ENCODE data around the gene CD86. TPM values are rescaled to one million over a fixed set of nuclear protein-coding genes. Genes with fewer than 3 reads are reported as not detected.

The CD86 gene
- total and polyA plus RNA-seq, 9 of the 15 experiments (the other 6 are each of a cell fraction or from before 2014, with no cell fraction given) = 0.16 TPM; not detected in 8

- Histone ChIP-seq H3K9me3 (replicated peaks; ENCODE audit: control insufficient read depth, insufficient read depth, low read depth, low read length) (no peaks in the 10 kb centered on the region), H2AFZ (ENCODE audit: low read depth, low read length) (no peak overlapping the region), H3K4me2 (ENCODE audit: insufficient read depth, low read length) (no peak overlapping the region), H3K9me1 (ENCODE audit: control insufficient read depth, insufficient read depth, low read length) (no peaks in the 10 kb centered on the region), H3K4me3 (no peak overlapping the region), H4K20me1 (replicated peaks; ENCODE audit: control insufficient read depth, insufficient read depth, low read length) (no peaks in the 10 kb centered on the region), H3K79me2 (ENCODE audit: control insufficient read depth, insufficient read depth, low read length) (no peaks in the 10 kb centered on the region), H3K36me3 (ENCODE audit: control insufficient read depth, insufficient read depth, low read length) (no peaks in the 10 kb centered on the region), H3K4me1 (replicated peaks in 1 of 2; ENCODE audit: control insufficient read depth in 2 of 2, insufficient read depth in 2 of 2, low read length in 2 of 2) (no peaks in the 10 kb centered on the region), H3K9ac (ENCODE audit: insufficient read depth in 1 of 2, low read depth in 2 of 2, low read length in 2 of 2) (no peak overlapping the region), H3K27ac (ENCODE audit: extremely low read depth, low read depth, low read length) (no peak overlapping the region), H3K27me3 (ENCODE audit: control insufficient read depth in 2 of 2, insufficient read depth in 2 of 2, low read length in 2 of 2) (no peaks in the 10 kb centered on the region)
- no peak for DNase-seq (ENCODE audit: extremely low read depth in 1 of 4, low spot score in 3 of 4)
- no peak for ATAC-seq
- in situ Hi-C loops (cut with MboI) = no loop called here
- CTCF ChIA-PET (ENCODE audit: low intra/inter-chr PET ratio) = no interaction called here
- TF ChIP-seq, protein P1, sequence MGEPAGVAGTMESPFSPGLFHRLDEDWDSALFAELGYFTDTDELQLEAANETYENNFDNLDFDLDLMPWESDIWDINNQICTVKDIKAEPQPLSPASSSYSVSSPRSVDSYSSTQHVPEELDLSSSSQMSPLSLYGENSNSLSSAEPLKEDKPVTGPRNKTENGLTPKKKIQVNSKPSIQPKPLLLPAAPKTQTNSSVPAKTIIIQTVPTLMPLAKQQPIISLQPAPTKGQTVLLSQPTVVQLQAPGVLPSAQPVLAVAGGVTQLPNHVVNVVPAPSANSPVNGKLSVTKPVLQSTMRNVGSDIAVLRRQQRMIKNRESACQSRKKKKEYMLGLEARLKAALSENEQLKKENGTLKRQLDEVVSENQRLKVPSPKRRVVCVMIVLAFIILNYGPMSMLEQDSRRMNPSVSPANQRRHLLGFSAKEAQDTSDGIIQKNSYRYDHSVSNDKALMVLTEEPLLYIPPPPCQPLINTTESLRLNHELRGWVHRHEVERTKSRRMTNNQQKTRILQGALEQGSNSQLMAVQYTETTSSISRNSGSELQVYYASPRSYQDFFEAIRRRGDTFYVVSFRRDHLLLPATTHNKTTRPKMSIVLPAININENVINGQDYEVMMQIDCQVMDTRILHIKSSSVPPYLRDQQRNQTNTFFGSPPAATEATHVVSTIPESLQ (CRISPR knock-in tag; IDR thresholded peaks at IDR 0.05) = no peak
- TF ChIP-seq, protein P2, sequence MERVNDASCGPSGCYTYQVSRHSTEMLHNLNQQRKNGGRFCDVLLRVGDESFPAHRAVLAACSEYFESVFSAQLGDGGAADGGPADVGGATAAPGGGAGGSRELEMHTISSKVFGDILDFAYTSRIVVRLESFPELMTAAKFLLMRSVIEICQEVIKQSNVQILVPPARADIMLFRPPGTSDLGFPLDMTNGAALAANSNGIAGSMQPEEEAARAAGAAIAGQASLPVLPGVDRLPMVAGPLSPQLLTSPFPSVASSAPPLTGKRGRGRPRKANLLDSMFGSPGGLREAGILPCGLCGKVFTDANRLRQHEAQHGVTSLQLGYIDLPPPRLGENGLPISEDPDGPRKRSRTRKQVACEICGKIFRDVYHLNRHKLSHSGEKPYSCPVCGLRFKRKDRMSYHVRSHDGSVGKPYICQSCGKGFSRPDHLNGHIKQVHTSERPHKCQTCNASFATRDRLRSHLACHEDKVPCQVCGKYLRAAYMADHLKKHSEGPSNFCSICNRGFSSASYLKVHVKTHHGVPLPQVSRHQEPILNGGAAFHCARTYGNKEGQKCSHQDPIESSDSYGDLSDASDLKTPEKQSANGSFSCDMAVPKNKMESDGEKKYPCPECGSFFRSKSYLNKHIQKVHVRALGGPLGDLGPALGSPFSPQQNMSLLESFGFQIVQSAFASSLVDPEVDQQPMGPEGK (CRISPR knock-in tag; IDR thresholded peaks at IDR 0.05; ENCODE audit: borderline replicate concordance) = no peak
- TF ChIP-seq, protein P3, sequence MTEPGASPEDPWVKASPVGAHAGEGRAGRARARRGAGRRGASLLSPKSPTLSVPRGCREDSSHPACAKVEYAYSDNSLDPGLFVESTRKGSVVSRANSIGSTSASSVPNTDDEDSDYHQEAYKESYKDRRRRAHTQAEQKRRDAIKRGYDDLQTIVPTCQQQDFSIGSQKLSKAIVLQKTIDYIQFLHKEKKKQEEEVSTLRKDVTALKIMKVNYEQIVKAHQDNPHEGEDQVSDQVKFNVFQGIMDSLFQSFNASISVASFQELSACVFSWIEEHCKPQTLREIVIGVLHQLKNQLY (CRISPR knock-in tag; conservative IDR thresholded peaks at IDR 0.05) = no peak
- TF ChIP-seq HDGF (IDR thresholded peaks at IDR 0.05) (no peak), DIDO1 (tag; IDR thresholded peaks at IDR 0.05; ENCODE audit: low read depth) (no peak)
- BruUV-seq (replicated peaks) = no TSS peak
- POLR2A ChIA-PET = no interaction called here
- intact Hi-C loops (cut with micrococcal nuclease) = no loop called here
- FAIRE-seq = no peak
- 0% methylated on average over 1 of the region's 1 CpG for WGBS (ENCODE audit: insufficient coverage, low coverage, missing lambda C conversion rate)
Measured at GRCh38 chr3:122033023-122033422, 22.1 kb upstream of the CD86 start.
